Measurements from ENCODE around the gene MEOX1.

Gene MEOX1

DNA sequence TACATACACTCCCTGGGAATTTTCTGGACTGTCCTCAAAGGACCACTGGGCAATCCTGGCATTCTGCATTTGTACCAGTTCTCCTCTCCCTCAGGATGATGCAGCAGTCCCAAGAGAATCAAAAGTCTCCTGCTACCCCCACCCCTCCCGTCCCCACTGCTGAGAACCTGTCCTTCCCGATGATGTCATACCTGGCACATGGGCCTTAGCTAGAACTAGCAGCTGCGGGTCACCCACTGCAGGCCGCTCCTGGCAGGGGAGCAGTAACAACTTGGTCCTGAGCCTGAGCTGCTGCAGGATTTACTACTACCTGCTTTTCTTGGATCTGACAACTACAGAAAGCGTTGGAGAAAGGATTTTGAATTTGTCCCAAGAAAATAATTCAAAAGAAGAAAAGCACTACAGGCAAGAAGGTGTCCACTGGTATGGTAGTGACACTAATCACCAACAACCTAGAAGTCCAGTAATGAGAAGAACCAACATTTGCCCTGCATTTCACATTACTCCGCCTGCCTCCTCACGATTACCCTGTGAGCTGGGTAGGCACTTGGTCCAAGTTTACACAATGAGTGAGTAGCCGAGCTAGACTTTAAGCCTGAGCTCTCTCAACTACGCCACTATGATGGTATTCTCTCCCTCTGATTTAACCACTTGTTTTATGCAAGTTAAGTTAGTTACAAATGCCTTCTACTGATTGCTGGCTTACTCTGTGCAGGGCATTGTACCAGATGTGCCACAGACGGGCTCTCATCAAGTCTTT is 60.3 kb downstream of the MEOX1 start:
- no peak for TF ChIP-seq CEBPB (IDR thresholded peaks at IDR 0.05)
- no peak for TF ChIP-seq TAF1 (IDR thresholded peaks at IDR 0.05; ENCODE audit: low read depth)
- TF ChIP-seq ZBTB7A (IDR thresholded peaks at IDR 0.05; ENCODE audit: low read depth): no peak
- no peak for TF ChIP-seq EGR1 (IDR thresholded peaks at IDR 0.05)
- TF ChIP-seq TCF12 (IDR thresholded peaks at IDR 0.05; ENCODE audit: low read depth): no peak
- TF ChIP-seq TEAD4 (IDR thresholded peaks at IDR 0.05): no peak
- TF ChIP-seq MAX (IDR thresholded peaks at IDR 0.05): no peak
- TF ChIP-seq, protein P1, sequence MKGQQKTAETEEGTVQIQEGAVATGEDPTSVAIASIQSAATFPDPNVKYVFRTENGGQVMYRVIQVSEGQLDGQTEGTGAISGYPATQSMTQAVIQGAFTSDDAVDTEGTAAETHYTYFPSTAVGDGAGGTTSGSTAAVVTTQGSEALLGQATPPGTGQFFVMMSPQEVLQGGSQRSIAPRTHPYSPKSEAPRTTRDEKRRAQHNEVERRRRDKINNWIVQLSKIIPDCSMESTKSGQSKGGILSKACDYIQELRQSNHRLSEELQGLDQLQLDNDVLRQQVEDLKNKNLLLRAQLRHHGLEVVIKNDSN (IDR thresholded peaks at IDR 0.05): no peak
- peak; percentile 13; the same call in 1 of the 2 replicates for TF ChIP-seq NFIC (IDR thresholded peaks at IDR 0.05)

- TF ChIP-seq CEBPB (IDR thresholded peaks at IDR 0.05): peak; percentile 76
- TF ChIP-seq, protein P1 (IDR thresholded peaks at IDR 0.05): no peak
Measured at GRCh38 chr17:43599835-43600234, 61.9 kb downstream of the MEOX1 start.

DNA sequence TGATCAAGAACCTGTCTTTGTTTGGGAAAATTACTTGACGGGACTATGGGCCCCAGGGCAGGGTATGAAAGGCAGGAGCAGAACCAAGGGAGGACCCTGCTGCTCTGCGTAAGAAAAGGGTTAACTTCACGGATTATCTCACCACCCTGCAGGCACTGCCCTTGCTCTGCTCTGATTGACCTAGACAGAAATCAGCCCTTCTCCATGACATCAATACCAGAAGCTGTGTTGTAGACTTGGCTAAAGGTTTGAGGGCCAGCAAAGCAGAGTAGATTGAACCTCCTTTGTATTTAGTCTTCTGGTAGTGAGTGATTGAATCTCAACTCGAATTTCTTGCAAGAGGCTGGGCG is 62.7 kb downstream of the MEOX1 start:
- TF ChIP-seq TCF12 (IDR thresholded peaks at IDR 0.05; ENCODE audit: low read depth): no peak
- no peak for TF ChIP-seq REST (IDR thresholded peaks at IDR 0.05; ENCODE audit: low read depth)
- TF ChIP-seq EP300 (IDR thresholded peaks at IDR 0.05; ENCODE audit: borderline replicate concordance): no peak
- no peak for TF ChIP-seq TAF1 (IDR thresholded peaks at IDR 0.05; ENCODE audit: low read depth)
- no peak for TF ChIP-seq NFIC (IDR thresholded peaks at IDR 0.05)
- no peak for TF ChIP-seq ZBTB7A (IDR thresholded peaks at IDR 0.05; ENCODE audit: low read depth)
- no peak for TF ChIP-seq YY1 (IDR thresholded peaks at IDR 0.05; ENCODE audit: low read depth)
- TF ChIP-seq FOXM1 (IDR thresholded peaks at IDR 0.05; ENCODE audit: borderline replicate concordance, low read depth): no peak
- no peak for TF ChIP-seq TEAD4 (IDR thresholded peaks at IDR 0.05)
- no peak for TF ChIP-seq CEBPB (IDR thresholded peaks at IDR 0.05)
- TF ChIP-seq, protein P1 (IDR thresholded peaks at IDR 0.05): no peak
- no peak for TF ChIP-seq CREB1 (IDR thresholded peaks at IDR 0.05; ENCODE audit: low read depth)
- no peak for TF ChIP-seq EGR1 (IDR thresholded peaks at IDR 0.05)
- no peak for TF ChIP-seq MAX (IDR thresholded peaks at IDR 0.05)
- TF ChIP-seq RAD21 (IDR thresholded peaks at IDR 0.05; ENCODE audit: low read depth): no peak

DNA sequence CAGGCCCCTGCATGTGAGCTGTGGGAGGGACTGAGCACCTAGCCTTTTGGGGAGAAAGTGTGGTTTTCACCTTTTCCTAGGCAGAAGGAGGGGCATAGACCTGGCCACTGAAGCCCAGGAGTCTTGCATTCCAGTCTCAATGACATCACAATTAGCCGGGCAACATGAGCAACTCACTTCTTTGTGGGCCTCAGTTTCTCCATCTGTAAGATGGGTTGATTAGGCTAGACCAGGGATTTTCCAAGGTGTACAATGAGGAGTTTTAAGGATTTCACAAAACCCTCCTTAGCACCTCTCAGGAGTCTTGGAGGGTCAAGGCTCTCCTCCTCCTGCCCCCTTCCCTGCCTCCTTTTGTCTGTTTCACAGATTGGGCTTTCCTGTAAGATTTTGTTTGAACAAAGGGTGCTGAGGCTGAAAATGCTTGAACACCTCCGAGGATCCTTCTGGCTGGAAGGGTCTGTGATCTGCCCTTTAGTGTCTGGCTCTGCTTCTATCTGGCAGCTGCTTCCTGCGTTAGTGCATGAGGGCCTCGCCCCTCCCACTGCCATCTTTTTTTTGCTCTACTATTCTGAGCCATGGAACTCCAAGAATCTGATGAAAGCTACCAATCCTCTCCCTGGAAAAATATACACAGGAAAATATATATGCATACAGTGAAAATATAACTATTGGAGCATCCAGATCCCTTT is 63.2 kb downstream of the MEOX1 start:
- TF ChIP-seq MAX (IDR thresholded peaks at IDR 0.05) (no peak), ZBTB7A (IDR thresholded peaks at IDR 0.05; ENCODE audit: low read depth) (no peak), EGR1 (IDR thresholded peaks at IDR 0.05) (no peak), TEAD4 (IDR thresholded peaks at IDR 0.05) (no peak), TCF12 (IDR thresholded peaks at IDR 0.05; ENCODE audit: low read depth) (no peak), EP300 (IDR thresholded peaks at IDR 0.05; ENCODE audit: borderline replicate concordance) (no peak), YY1 (IDR thresholded peaks at IDR 0.05; ENCODE audit: low read depth) (no peak)

DNA sequence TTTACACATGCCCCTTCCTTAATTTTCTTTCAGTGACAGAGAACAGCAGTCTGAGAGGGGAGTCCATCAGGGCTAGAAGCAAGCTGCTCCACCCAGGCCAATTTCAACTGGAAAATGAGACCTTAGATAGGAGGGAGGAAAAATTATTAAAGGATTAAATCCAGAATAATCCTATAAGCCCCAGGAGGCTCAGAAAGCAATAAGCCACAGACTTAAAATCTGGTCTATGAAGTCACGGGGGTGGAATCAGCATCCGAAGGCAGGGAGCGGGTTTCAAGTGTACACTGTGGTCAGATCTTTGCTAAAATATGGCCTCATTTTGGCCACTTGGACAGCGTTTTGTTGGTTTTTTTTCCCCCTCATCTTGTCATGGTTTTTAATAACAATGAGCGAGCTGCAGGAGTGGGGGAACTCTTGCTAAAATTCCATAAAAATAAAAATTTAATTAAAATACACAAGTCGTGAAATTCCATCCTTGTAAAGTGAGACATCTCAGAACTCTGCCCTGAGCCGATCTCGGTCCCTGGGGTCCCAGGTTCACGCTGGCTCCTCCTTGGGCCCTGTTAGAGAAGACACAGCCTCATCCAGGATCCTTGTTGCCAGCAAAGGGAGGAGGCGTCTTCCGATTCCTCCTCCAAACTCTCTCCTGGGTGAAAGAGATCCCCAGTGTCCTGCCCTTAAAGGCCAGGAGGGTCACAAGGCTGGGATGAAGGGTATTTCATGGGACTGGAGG is 63.9 kb downstream of the MEOX1 start:
- TF ChIP-seq REST (IDR thresholded peaks at IDR 0.05; ENCODE audit: low read depth): no peak
- TF ChIP-seq CREB1 (IDR thresholded peaks at IDR 0.05; ENCODE audit: low read depth): no peak
- TF ChIP-seq NFIC (IDR thresholded peaks at IDR 0.05): no peak
- no peak for TF ChIP-seq YY1 (IDR thresholded peaks at IDR 0.05; ENCODE audit: low read depth)
- TF ChIP-seq CEBPB (IDR thresholded peaks at IDR 0.05): no peak
- TF ChIP-seq TCF12 (IDR thresholded peaks at IDR 0.05; ENCODE audit: low read depth): no peak
- TF ChIP-seq RAD21 (IDR thresholded peaks at IDR 0.05; ENCODE audit: low read depth): no peak
- TF ChIP-seq, protein P1 (IDR thresholded peaks at IDR 0.05): no peak
- no peak for TF ChIP-seq FOXM1 (IDR thresholded peaks at IDR 0.05; ENCODE audit: borderline replicate concordance, low read depth)
- TF ChIP-seq ZBTB7A (IDR thresholded peaks at IDR 0.05; ENCODE audit: low read depth): no peak
- no peak for TF ChIP-seq MAX (IDR thresholded peaks at IDR 0.05)
- no peak for TF ChIP-seq EP300 (IDR thresholded peaks at IDR 0.05; ENCODE audit: borderline replicate concordance)
- TF ChIP-seq TAF1 (IDR thresholded peaks at IDR 0.05; ENCODE audit: low read depth): no peak
- no peak for TF ChIP-seq TEAD4 (IDR thresholded peaks at IDR 0.05)
- TF ChIP-seq EGR1 (IDR thresholded peaks at IDR 0.05): no peak
